NCI-H524 (cell line): Measurements from ENCODE around the gene TXLNG.

Source experiments
- DNase-seq, 2 experiments: peaks; one replicate each; lab custom pipeline; 2025; lab: John Stamatoyannopoulos, UW

TXLNG gene

DNA sequence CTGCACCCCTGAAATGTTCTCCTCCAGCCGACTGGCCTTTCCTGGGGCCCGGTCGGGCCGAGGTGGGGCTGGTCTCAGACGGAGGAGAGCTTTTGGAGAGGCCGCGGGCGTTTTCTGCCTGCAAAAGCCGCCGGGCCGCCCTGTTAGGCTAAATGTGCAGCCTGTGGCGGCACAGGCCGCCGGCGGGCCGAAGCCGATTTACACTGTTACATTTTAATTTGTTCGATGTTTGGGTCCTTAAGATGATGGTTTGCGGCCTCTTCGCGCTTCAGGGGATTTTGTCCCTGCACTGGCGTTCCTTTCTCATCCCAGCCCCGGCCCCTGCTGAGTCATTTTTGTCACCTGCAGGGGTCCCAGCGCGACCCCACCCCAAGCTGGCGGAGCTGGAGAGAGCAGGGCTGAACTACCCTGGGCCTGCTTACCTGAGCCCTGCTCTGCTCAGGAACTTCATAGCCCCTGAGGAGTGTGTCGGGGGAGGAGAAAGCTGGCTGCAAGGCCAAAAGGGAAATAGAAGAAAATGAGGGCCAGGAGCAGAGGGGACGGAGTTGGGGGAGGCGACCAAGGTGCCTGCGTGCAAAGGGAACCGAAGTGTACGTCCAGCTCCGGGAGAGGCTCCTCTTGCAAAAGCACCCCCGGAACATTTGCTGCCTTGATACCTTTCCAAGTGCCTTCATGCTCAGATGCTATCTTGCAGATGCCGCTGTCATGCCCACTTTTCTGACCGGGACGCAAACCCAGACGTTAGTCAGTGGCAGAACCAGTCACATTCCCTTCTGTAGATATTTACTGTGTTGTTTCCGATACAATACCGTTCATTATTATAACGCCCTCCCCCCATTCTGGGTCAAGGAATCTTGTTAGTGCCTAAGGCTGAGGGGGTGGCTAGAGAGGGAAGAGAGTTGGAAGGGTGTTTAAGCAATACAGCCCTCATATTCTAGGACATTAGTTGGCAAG, 84.9 kb downstream of the TXLNG start:
- DNase-seq, result peak; percentile 21 to 56

- DNase-seq, result no peak
Measured at GRCh38 chrX:16873106-16873505, 86.8 kb downstream of the TXLNG start.

DNA sequence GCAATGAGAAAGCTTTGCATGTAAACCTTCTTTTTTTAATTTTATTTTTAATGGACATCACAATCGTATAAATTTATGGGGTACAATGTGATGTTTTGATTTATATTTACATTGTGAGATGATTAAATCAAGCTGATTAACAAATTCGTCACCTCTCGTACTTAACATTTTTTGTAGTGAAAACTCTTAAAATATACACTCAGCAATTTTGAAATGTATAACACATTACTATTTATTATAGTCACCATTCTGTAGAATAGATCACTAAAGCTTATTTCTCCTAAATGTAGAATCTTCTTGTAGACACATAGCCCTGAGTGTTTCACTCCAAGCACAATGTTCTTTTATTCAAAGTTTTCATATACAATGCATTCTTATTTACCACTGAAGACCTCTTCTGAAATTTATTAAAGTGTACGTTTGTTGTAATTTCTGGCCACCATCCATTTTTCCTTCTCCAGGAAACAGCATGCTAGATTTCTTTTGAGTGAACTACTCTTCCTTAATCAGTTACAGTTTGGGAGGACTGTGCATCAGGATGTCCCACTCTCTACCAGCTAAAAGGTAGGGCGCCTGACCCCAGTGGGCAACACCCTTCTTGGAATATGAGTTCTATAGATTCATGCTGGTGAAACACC, 88.3 kb downstream of the TXLNG start:
- no peak for DNase-seq

DNA sequence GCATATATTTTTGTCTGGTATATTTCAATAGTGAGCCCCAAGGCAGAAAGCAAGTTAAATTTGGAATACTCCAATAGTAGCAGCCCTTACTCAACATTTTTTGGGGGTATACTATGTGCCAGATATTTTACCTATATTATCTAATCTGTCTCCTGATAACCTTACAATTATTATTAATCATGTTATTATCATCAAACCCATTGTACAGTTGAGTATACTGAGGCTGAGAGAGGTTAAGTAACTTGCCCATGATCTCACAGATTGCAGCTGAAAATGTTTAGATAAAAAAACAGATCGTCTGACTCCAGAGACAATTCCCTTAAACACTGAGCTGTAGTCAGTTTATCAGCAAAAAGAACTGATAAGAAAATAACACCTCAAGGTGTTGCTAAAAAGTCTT, 90.4 kb downstream of the TXLNG start:
- no peak for DNase-seq

DNA sequence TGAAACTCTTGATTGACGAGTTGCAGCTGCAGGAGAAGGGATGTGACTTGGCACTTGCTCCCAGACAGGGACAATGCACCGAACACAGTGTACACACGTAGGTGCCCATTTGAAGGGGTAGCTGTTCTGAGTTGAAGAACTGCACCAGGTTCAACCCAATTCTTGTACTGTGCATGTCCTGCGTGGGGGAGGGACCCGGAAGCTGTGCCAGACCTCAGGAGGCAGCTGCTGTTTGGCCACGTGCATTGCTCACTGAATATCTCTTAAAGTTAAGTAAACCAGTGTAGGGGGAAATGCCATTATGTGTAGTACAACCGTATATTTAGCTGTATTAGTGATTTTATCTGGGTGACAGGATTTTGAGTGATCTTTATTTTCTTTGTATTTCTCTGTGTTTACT, 95.9 kb downstream of the TXLNG start:
- DNase-seq, result peak; percentile 40 to 57

DNA sequence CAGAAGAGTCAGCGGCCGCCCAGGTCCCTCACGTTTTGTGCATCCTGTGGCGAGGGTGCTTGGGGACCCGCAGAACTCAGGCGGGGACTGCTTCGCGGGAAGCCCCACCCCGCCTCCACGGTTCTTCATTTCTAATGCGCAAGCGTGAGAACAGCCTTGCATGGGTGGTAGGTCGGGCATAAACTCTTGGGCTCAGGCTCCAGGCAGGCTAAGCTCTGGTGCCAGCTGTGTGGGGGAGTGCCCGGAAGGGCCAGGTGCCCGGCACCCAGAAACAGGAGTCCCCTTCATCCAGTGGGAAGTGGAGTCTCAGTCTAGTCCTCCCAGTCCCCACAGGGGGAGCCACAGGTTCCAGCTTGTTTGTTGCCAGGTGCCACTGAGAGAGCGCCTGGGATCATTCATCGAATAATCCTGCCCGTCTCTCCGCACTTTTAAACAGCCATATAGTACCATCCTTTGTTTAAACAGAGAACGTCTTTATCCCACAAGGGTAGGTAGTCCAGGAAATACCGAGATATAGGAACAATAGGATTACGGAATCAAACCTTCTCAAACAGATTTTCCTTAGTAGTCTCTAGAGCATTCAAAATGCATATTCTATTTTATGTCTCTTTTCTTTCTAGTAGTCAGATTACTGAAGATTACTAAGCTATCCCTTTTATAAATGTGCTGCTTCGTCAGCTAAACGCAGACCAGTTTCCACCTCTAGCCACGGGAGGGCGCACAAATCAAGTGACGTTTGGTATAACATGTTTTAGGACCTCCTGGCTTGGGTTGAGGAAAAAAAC, 96.6 kb downstream of the TXLNG start:
- DNase-seq, result peak; percentile 95 to 97

DNA sequence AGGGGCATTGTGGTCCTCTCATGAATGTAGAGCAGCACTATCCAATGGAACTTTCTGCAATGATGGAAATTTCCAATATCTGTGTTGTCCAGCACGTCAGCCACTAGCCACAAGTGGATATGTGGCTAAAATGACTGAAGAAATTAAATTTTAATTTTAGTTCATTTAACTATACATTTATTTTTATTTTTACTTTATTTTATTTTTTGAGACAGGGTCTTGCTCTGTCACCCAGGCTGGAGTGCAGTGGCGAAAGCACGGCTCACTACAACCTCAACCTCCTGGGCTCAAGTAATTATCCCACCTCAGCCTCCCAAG, 97.2 kb downstream of the TXLNG start:
- DNase-seq, result no peak

DNA sequence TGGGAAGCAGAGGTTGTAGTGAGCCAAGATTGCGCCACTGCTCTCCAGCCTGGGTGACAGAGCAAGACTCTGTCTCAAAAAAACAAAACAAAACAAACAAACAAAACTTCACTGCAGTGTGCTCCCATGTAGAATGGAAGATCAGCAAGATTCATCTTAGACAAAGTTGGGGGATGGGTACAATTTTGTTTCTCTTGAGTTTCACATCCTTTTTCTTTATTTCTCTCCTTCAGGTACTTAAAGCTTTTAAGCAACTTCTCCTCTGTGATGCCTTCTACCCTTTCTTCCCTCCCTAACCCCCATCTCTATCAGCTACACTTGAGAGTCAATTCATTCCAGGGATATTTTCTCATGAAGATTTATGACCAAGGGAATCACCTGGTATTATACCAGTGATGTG, 99.4 kb downstream of the TXLNG start:
- DNase-seq, result no peak

GRCh38 chrX:16892504-16893362, 106.5 kb downstream of the TXLNG start:
- peak; percentile 81 to 95 for DNase-seq
